Muscle layer of duodenum (tissue), 2 donors: Measurements from ENCODE around the gene ME2.
"Not testable (repeated sequence)": the region's sequence is repeated elsewhere in the genome, so short reads cannot be mapped to it uniquely, and the experiment has no call there.

Experiments used
- H3K27ac ChIP-seq: one replicate; pipeline ENCODE4 v1.7.0; 2013; ENCODE audit warnings: mild to moderate bottlenecking, low read length
- H3K27me3 ChIP-seq: one replicate; pipeline ENCODE4 v1.7.0; 2013; ENCODE audit warnings: low read depth, mild to moderate bottlenecking, control low read depth, low read length
- H3K36me3 ChIP-seq, 2 donors: one replicate each; pipeline ENCODE4 v1.7.0; 2013; ENCODE audit warnings: low read length in 2 of 2, control low read depth in 1 of 2, mild to moderate bottlenecking in 1 of 2; ENCODE audit not compliant: insufficient read depth in 2 of 2, control insufficient read depth in 1 of 2
- H3K4me1 ChIP-seq, 2 donors: one replicate each; pipeline ENCODE4 v1.7.0; 2013; ENCODE audit warnings: low read length in 2 of 2, mild to moderate bottlenecking in 2 of 2, control low read depth in 1 of 2, moderate library complexity in 1 of 2; ENCODE audit not compliant: insufficient read depth in 2 of 2, control insufficient read depth in 1 of 2
- H3K4me3 ChIP-seq, 2 donors: one replicate each; pipeline ENCODE4 v1.7.0; 2013; ENCODE audit warnings: low read length in 2 of 2, low read depth in 1 of 2, mild to moderate bottlenecking in 1 of 2
- H3K9me3 ChIP-seq, 2 donors: one replicate each; pipeline ENCODE4 v1.7.0; 2013; ENCODE audit warnings: low read length in 2 of 2, control low read depth in 1 of 2, mild to moderate bottlenecking in 1 of 2; ENCODE audit not compliant: control insufficient read depth in 1 of 2
- donor health status: healthy.

Gene ME2

DNA sequence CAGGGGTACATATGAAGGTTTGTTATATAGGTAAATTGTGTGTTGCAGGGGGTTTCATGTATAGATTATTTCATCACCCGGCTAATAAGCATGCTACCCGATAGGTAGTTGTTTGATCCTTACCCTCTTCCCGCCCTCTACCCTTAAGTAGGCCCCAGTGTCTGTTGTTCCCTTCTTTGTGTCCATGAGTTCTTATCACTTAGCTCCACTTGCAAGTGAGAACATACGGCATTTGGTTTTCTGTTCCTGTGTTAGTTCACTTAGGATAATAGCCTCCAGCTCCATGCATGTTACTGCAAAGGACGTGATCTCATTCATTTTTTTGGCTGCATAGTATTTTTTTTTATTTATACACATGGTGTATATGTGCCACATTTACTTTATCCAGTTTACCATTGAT, 54.8 kb downstream of the ME2 start:
- no peak overlapping the region for H3K27ac ChIP-seq
- no peaks in the 10 kb centered on the region for H3K9me3 ChIP-seq
- no peak overlapping the region for H3K4me3 ChIP-seq
- H3K36me3 ChIP-seq = peaks cover 4 to 7% of the 10 kb centered on the region in 2 donors
- H3K4me1 ChIP-seq = no peaks in the 10 kb centered on the region
- H3K27me3 ChIP-seq = no peaks in the 10 kb centered on the region

- Histone ChIP-seq H3K27me3 (no peaks in the 10 kb centered on the region), H3K4me1 (no peaks in the 10 kb centered on the region), H3K9me3 (no peaks in the 10 kb centered on the region), H3K36me3 (peaks cover 4 to 7% of the 10 kb centered on the region in 2 donors), H3K4me3 (no peak overlapping the region), H3K27ac (no peak overlapping the region)
These were observed 55.8 kb downstream of the ME2 start for GRCh38 chr18:50934545-50935211.

DNA sequence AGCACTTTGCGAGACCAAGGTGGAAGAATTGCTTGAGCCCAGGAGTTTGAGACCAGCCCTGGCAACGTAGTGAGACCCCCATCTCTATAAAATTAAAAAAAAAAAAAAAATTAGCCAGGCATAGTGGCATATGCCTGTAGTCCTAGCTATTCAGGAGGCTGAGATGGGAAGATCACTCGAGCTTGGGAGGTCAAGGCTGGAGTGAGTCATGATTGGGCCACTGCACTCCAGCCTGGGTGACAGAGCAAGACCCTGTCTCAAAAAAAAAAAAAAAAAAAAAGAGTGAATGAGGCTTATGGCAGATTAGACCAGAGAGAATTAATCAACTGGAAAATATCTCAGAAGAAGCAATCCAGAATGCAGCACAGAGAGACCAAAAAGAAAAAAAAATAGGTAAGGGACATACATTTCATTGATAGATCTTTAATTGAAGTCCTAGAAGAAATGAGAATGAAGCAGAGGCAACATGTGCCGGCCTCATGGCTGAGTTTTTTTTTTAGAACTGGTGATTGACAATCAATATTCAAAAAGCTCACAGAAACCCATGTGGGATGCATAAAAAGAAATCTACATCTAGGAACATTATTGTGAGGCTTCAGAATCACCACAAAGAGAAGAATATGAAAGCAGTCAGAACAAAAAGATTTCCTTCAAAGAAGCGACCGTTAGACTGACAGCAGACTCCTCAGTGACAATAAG, 56.7 kb downstream of the ME2 start:
- no peak overlapping the region for H3K4me3 ChIP-seq
- no peaks in the 10 kb centered on the region for H3K27me3 ChIP-seq
- H3K27ac ChIP-seq = no peak overlapping the region
- no peaks in the 10 kb centered on the region for H3K4me1 ChIP-seq
- no peaks in the 10 kb centered on the region for H3K9me3 ChIP-seq
- H3K36me3 ChIP-seq = peaks cover 9 to 16% of the 10 kb centered on the region in 2 donors

- Histone ChIP-seq H3K4me3 (no peak overlapping the region), H3K9me3 (no peaks in the 10 kb centered on the region)
These were observed 58.3 kb downstream of the ME2 start for GRCh38 chr18:50937183-50937582.

DNA sequence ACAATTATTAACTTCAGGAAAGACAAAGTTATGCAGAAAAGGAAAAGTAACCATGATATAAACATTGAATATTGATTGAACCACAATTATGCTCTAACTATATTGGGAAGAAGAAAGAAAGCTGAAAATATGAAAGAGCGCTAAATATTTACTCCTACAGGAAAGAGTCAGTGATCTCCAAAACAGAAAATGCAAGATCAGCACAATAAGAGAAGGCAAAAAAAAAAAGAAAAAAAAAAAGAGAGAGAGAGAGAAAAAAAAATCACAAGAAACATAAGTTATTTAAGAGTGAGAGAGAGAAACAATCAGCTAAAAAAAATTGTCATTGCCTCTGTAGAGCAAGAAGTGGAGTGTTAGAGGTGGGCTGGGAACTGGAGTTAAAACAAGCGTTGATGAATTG, 60.0 kb downstream of the ME2 start:
- no peaks in the 10 kb centered on the region for H3K4me1 ChIP-seq
- no peak overlapping the region for H3K4me3 ChIP-seq
- peaks cover 4 to 16% of the 10 kb centered on the region in 2 donors for H3K36me3 ChIP-seq
- no peaks in the 10 kb centered on the region for H3K9me3 ChIP-seq
- H3K27me3 ChIP-seq = no peaks in the 10 kb centered on the region
- H3K27ac ChIP-seq = no peak overlapping the region

More at GRCh38 chr18:50937183-50937582, 58.3 kb downstream of the ME2 start:
- Histone ChIP-seq H3K27me3 (no peaks in the 10 kb centered on the region), H3K36me3 (peaks cover 9 to 16% of the 10 kb centered on the region in 2 donors), H3K27ac (no peak overlapping the region), H3K4me1 (no peaks in the 10 kb centered on the region)

DNA sequence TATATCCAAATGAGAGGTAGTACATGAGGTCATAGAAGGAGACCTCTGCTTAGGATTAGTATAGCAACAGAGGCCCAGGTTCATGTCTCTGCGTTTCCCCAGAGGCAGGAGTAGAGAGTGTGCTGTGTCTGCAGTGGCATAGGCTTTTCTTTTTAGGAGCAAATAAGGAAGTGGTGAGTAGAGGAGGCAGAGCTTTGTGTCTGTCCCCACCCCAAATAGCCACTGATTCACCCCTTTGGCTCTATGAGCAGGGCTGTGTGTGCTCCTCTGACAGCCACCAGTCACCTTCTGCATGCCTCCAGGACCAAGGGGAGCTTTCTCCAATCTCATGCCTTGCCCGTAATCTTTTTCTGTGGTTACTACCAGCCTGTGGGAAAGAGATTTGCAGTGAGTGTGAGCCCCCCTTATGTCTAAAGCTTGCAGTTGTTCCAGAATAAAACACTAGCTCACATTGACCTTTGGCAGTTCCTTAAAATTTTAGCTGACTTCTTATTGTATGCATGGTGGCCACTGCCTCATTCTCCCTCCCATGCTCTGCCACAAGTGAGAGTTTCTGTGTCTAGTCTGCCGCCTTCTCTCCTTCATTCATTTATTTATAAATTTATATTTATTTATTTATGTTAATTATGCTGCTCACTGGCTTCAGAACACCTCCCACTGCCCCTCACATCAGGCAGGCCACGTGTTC, 65.5 kb downstream of the ME2 start:
- Histone ChIP-seq H3K9me3 (no peaks in the 10 kb centered on the region), H3K4me1 (no peaks in the 10 kb centered on the region), H3K36me3 (peaks cover 15 to 21% of the 10 kb centered on the region in 2 donors), H3K27ac (no peak overlapping the region), H3K4me3 (no peak overlapping the region), H3K27me3 (no peaks in the 10 kb centered on the region)

GRCh38 chr18:50945918-50946317, 67.0 kb downstream of the ME2 start:
- H3K27me3 ChIP-seq, H3K4me1 ChIP-seq, H3K4me3 ChIP-seq, H3K9me3 ChIP-seq, H3K27ac ChIP-seq: not testable (repeated sequence)
- H3K36me3 ChIP-seq = peaks cover 6 to 16% of the 10 kb centered on the region in 2 donors

GRCh38 chr18:50947899-50948298, 69.0 kb downstream of the ME2 start:
- Histone ChIP-seq H3K9me3 (no peaks in the 10 kb centered on the region), H3K4me3 (no peak overlapping the region), H3K27ac (no peak overlapping the region), H3K4me1 (no peaks in the 10 kb centered on the region), H3K27me3 (no peaks in the 10 kb centered on the region), H3K36me3 (peaks cover 6 to 16% of the 10 kb centered on the region in 2 donors)

GRCh38 chr18:50949185-50949584, 70.3 kb downstream of the ME2 start:
- Histone ChIP-seq H3K4me3 (no peak overlapping the region), H3K27me3 (no peaks in the 10 kb centered on the region), H3K36me3 (peaks cover 6 to 16% of the 10 kb centered on the region in 2 donors), H3K4me1 (no peaks in the 10 kb centered on the region), H3K9me3 (no peaks in the 10 kb centered on the region), H3K27ac (no peak overlapping the region)

DNA sequence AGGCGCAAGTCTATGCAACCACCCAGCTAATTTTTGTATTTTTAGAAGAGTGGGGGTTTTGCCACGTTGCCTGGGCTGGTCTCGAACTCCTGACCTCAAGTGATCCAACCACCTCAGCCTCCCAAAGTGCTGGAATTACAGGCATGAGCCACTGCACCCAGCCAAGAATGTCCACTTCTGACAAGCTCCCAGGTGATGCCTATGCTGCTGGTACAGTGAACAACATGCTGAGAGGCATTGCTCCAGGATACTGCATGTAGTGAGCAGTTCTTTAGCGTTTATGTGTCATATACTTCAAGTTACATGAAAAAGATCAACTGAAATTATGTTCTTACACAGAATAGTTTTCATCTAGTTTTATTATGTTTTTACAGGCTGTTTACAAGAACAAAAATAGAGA, 71.7 kb downstream of the ME2 start:
- Histone ChIP-seq H3K27ac (no peak overlapping the region), H3K36me3 (peaks cover 6 to 13% of the 10 kb centered on the region in 2 donors), H3K9me3 (no peaks in the 10 kb centered on the region), H3K27me3 (no peaks in the 10 kb centered on the region), H3K4me3 (no peak overlapping the region), H3K4me1 (no peaks in the 10 kb centered on the region)

GRCh38 chr18:50953822-50954221, 74.9 kb downstream of the ME2 start:
- no peak overlapping the region for H3K4me3 ChIP-seq
- H3K9me3 ChIP-seq = no peaks in the 10 kb centered on the region
- no peak overlapping the region for H3K27ac ChIP-seq
- H3K4me1 ChIP-seq = no peaks in the 10 kb centered on the region
- H3K27me3 ChIP-seq = no peaks in the 10 kb centered on the region
- no peaks in the 10 kb centered on the region for H3K36me3 ChIP-seq
